Lower leg skin (tissue), 3 donors: Measurements from ENCODE around the gene VEZF1.

Experiments used
- CTCF ChIP-seq, 3 donors: fragments of 450-650 bp; IDR thresholded peaks; one replicate each; pipeline ENCODE4 v1.5.1; 2016; ENCODE audit warnings: antibody characterized with exemption in 3 of 3, mild to moderate bottlenecking in 3 of 3, moderate library complexity in 2 of 3
- POLR2A ChIP-seq, 2 donors: fragments of 450-650 bp; IDR thresholded peaks; one replicate each; pipeline ENCODE4 v1.6.1; 2016 to 2017; ENCODE audit warnings: antibody characterized with exemption in 2 of 2, mild to moderate bottlenecking in 1 of 2, moderate library complexity in 1 of 2

GRCh38 chr17:57955183-57955931 is 32.7 kb downstream of the VEZF1 start, which contains the start of gene CUEDC1:
- TF ChIP-seq CTCF (IDR thresholded peaks at IDR 0.05) (no peak), POLR2A (IDR thresholded peaks at IDR 0.05) (no peak)
